Keratinocyte (primary cell): ENCODE data around the gene CLEC16A. TPM values are rescaled to one million over a fixed set of nuclear protein-coding genes. Genes with fewer than 3 reads are reported as not detected.

Experiments
- DNase-seq: peaks from one replicate; pipeline ENCODE4 v3.0.0-alpha.2; 2011; ENCODE audit warnings: low read depth, missing footprints, low spot score
- FAIRE-seq: peaks from 2 replicates; lab custom pipeline; 2011; peaks lifted over from hg19 to GRCh38; lab: Jason Lieb, UNC
- H2AFZ ChIP-seq: 2 replicates; pipeline ENCODE4 v1.6.0; 2012; ENCODE audit warnings: low read length, control low read depth, inconsistent platforms; ENCODE audit not compliant: control insufficient read depth
- H3K27ac ChIP-seq: 2 replicates; pipeline ENCODE4 v1.5.1; 2011; ENCODE audit warnings: low read length; ENCODE audit not compliant: control insufficient read depth, insufficient read depth
- H3K27me3 ChIP-seq: 3 replicates; pipeline ENCODE4 v1.6.0; 2011; ENCODE audit warnings: low read length; ENCODE audit not compliant: control insufficient read depth, insufficient read depth; ENCODE audit errors: extremely low read depth
- H3K36me3 ChIP-seq, 2 experiments: 2 replicates in 1 of 2; 3 replicates in 1 of 2; pipeline ENCODE4 v1.5.1; 2011; ENCODE audit warnings: low read length in 2 of 2, mild to moderate bottlenecking in 1 of 2; ENCODE audit not compliant: control insufficient read depth in 2 of 2, insufficient read depth in 2 of 2; ENCODE audit errors: extremely low read depth in 1 of 2
- H3K4me1 ChIP-seq: 3 replicates; pipeline ENCODE4 v1.5.1; 2011; ENCODE audit warnings: low read length; ENCODE audit not compliant: control insufficient read depth, insufficient read depth; ENCODE audit errors: extremely low read depth
- H3K4me2 ChIP-seq: 3 replicates; pipeline ENCODE4 v1.6.0; 2011; ENCODE audit warnings: low read depth, low read length; ENCODE audit not compliant: control insufficient read depth, insufficient read depth; ENCODE audit errors: extremely low read depth
- H3K4me3 ChIP-seq, 3 experiments: fragments of 200-600 bp in 1 of 3; sonication (generic) in 1 of 3; 2 replicates in 2 of 3; 3 replicates in 1 of 3; pipeline ENCODE4 v1.5.1; 2011 to 2016; ENCODE audit warnings: low read length in 3 of 3, mild to moderate bottlenecking in 3 of 3, control low read depth in 2 of 3, inconsistent platforms in 1 of 3, low read depth in 1 of 3, mixed read lengths in 1 of 3, mixed run types in 1 of 3, moderate library complexity in 1 of 3; ENCODE audit not compliant: control insufficient read depth in 2 of 3, insufficient read depth in 2 of 3; ENCODE audit errors: extremely low read depth in 1 of 3
- H3K79me2 ChIP-seq: 2 replicates; pipeline ENCODE4 v1.6.0; 2012; ENCODE audit warnings: low read length; ENCODE audit not compliant: control insufficient read depth, insufficient read depth
- H3K9ac ChIP-seq: 3 replicates; pipeline ENCODE4 v1.6.0; 2011; ENCODE audit warnings: low read length; ENCODE audit not compliant: control insufficient read depth, insufficient read depth; ENCODE audit errors: extremely low read depth
- H3K9me1 ChIP-seq: 3 replicates; pipeline ENCODE4 v1.6.0; 2011; ENCODE audit warnings: low read length; ENCODE audit not compliant: control insufficient read depth, insufficient read depth; ENCODE audit errors: extremely low read depth
- H3K9me3 ChIP-seq: 2 replicates; pipeline ENCODE4 v1.5.1; 2012; ENCODE audit warnings: low read depth, low read length; ENCODE audit not compliant: control insufficient read depth
- H4K20me1 ChIP-seq: 3 replicates; pipeline ENCODE4 v1.6.0; 2011; ENCODE audit warnings: low read length; ENCODE audit not compliant: control insufficient read depth, insufficient read depth; ENCODE audit errors: extremely low read depth
- CTCF ChIP-seq, 3 experiments: IDR thresholded peaks in 1 of 3; conservative IDR thresholded peaks in 1 of 3; optimal IDR thresholded peaks in 1 of 3; 2 replicates in 2 of 3; 3 replicates in 1 of 3; pipeline versions ENCODE3 to v1.5.1; 2011; ENCODE audit warnings: low read length in 3 of 3, mild to moderate bottlenecking in 3 of 3, moderate library complexity in 2 of 3, control low read depth in 1 of 3, inconsistent platforms in 1 of 3; ENCODE audit not compliant: insufficient read depth in 2 of 3; ENCODE audit errors: extremely low read depth in 1 of 3
- EZH2 ChIP-seq: IDR thresholded peaks from one replicate; pipeline ENCODE4 v1.6.1; 2012; ENCODE audit warnings: inconsistent platforms, mild to moderate bottlenecking, low read length, moderate library complexity
- dilution Hi-C: fragments of 300-500 bp; cut with MboI; formaldehyde crosslinking; loops from one replicate; pipeline ENCODE4 v1.7.0; 2020; ENCODE audit warnings: low sequenced_read_pairs; ENCODE audit not compliant: extremely low pct_ligation_motif_present
- polyA plus RNA-seq, 5 experiments: library from polyadenylated mRNA; depleted of rRNA in 3 of 5; stranded (reverse) in 3 of 5; stranded (forward) in 1 of 5; unstranded in 1 of 5; fragments of >200 nt; gene quantifications; 1 replicate in 1 of 5; 2 replicates in 3 of 5; 3 replicates in 1 of 5; pipeline versions ENCODE4 v1.2.1 to v1.2.3, GENCODE V29; 2011 to 2012; ENCODE audit warnings: missing spikeins in 2 of 5, low read depth in 1 of 5, low replicate concordance in 1 of 5

Gene CLEC16A
- polyA plus RNA-seq, 1 donor (not counting 4 experiments of a cell fraction or from before 2014, with no cell fraction given): 9.5 TPM

- Histone ChIP-seq H3K4me3 (no peak overlapping the region), H2AFZ (no peak overlapping the region), H3K9me1 (no peaks in the 10 kb centered on the region), H3K36me3 (peaks cover 0 to 7% of the 10 kb centered on the region in 2 experiments), H3K27ac (no peak overlapping the region), H3K79me2 (no peaks in the 10 kb centered on the region), H3K4me2 (no peak overlapping the region), H3K27me3 (no peaks in the 10 kb centered on the region), H3K4me1 (peaks cover 3% of the 10 kb centered on the region), H3K9me3 (no peaks in the 10 kb centered on the region), H3K9ac (no peak overlapping the region), H4K20me1 (no peaks in the 10 kb centered on the region)
- TF ChIP-seq EZH2 (no peak), CTCF (optimal IDR thresholded peaks at IDR 0.05 in 1 of 3, IDR thresholded peaks at IDR 0.05 in 1 of 3, conservative IDR thresholded peaks at IDR 0.05 in 1 of 3; ENCODE audit: extremely low read depth in 1 of 3, insufficient read depth in 2 of 3, low read length in 3 of 3) (no peak)
- dilution Hi-C loops: no loop called here
- DNase-seq (no peak), FAIRE-seq (no peak)
Measured at GRCh38 chr16:11080327-11080967, 136.1 kb downstream of the CLEC16A start.

- Histone ChIP-seq H3K36me3 (peaks cover 0 to 7% of the 10 kb centered on the region in 2 experiments), H4K20me1 (no peaks in the 10 kb centered on the region), H3K9me1 (no peaks in the 10 kb centered on the region), H3K9me3 (no peaks in the 10 kb centered on the region), H3K4me1 (peaks cover 3% of the 10 kb centered on the region), H3K27me3 (no peaks in the 10 kb centered on the region), H3K4me3 (no peak overlapping the region), H2AFZ (no peak overlapping the region), H3K4me2 (no peak overlapping the region), H3K9ac (no peak overlapping the region), H3K27ac (no peak overlapping the region), H3K79me2 (no peaks in the 10 kb centered on the region)
- DNase-seq (no peak), FAIRE-seq (no peak)
- dilution Hi-C loops: no loop called here
- TF ChIP-seq CTCF (optimal IDR thresholded peaks at IDR 0.05 in 1 of 3, IDR thresholded peaks at IDR 0.05 in 1 of 3, conservative IDR thresholded peaks at IDR 0.05 in 1 of 3; ENCODE audit: extremely low read depth in 1 of 3, insufficient read depth in 2 of 3, low read length in 3 of 3): no peak
- no peak for TF ChIP-seq EZH2
Measured at GRCh38 chr16:11080999-11081630, 136.8 kb downstream of the CLEC16A start.
